GM21786 (cell line): ENCODE data around the gene ARHGEF3.
"Not testable (repeated sequence)": the region's sequence is repeated elsewhere in the genome, so short reads cannot be mapped to it uniquely, and the experiment has no call there.

Experiments
- ATAC-seq: cut with Tn5 transposase; IDR thresholded peaks from one replicate; pipeline ENCODE4 v1.9.1; 2021; ENCODE audit not compliant: unreplicated experiment

ARHGEF3 gene

DNA sequence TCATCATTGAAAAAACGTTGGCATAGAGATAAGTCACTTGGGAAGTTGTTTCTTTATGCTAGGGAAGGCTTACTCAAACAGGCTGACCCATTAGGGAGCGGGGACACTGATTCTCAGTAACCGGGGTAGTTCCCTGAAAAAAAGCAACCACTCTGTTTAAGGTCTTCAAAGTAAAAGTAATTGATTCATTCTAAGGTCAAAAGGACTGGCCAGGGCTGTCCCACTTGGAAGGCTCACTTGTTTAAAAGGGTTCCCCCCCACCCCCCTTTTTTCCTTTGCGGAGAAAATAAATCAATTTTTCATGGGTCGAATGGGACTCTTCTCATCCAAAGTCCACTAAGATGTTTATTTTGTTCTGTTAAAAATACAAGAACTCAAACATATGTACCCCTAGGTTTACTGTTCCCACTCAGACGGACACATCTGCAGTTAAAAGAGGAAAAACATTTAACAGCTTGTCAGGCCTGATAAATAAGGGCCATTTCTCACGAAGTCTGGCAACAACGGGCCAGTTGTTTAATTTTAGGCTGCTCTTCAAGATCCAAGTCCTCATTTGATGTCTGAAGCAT lies 53.0 kb downstream of the ARHGEF3 start:
- no peak for ATAC-seq

DNA sequence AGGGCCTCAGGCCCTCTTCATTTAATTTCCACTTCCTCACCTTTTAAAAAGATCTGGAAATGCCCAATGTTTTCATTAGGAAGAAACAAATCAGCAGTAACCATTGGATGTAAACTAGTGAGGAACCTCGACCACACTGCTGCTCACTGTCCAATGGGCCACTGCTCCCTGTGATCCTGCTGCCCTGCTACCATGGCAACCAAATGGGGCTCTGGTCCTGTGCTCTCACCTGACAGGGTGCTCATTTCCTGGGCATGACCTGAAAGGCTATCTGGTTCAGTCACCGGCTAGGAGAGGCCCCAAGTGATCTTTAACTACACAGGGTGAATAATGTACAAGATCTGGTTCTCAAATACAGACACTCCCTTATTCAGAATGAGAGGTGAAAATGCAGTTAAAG lies 54.6 kb downstream of the ARHGEF3 start:
- ATAC-seq: no peak

DNA sequence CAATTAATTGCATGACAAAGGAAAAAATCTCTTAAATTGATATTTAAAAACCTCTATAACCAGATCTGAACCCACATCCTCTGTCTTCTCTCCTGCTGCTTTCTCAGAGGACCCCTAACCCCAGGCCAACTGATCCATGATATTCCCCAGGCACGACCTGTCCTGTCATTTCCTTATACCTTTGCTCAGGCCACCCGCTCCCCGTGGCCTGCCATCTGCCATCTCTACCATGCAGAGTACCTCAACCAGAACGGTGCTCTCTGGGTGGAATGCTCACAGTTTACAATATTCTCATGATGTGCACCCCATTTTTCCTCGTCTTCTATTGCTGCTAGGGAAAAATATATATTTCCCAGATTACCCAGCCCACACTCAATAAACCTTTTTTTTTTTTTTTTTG lies 57.7 kb downstream of the ARHGEF3 start:
- ATAC-seq: no peak

DNA sequence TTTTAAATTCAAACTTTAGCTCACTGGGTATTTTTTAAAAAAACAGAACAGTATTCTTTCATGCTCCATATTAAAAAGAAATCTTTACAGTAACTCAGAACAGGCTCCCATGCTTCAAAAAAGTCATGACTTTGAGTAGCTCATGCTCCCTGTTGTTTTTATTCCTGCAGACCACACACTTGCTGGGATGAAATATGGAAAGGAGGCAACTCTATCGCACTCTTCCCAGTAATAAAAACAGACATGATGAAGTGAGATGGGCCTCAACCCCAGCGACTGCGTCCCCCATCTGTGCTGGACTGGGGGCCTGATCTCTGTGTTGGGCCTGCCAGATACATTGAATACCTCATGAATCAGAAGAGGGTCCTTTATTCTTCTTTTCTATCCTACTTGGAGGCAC lies 58.9 kb downstream of the ARHGEF3 start:
- ATAC-seq: no peak

DNA sequence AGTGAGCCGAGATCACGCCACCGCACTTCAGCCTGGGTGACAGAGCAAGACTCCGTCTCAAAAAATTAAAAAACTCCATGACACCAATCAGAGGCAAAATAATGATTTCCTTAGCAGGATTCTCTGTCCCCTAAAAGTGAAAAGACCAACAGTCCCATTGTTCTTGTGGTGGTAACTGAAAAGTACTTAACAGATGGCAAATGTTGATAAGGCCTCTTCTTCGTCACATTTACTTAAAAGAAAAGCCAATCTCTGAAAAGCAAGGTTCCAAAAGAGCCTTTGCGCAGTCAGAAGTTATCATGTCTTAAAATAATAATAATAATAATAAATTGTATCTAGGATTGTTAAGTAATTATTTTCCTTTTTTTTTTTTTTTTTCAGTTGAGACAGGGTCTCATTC lies 62.7 kb downstream of the ARHGEF3 start:
- ATAC-seq: no peak

DNA sequence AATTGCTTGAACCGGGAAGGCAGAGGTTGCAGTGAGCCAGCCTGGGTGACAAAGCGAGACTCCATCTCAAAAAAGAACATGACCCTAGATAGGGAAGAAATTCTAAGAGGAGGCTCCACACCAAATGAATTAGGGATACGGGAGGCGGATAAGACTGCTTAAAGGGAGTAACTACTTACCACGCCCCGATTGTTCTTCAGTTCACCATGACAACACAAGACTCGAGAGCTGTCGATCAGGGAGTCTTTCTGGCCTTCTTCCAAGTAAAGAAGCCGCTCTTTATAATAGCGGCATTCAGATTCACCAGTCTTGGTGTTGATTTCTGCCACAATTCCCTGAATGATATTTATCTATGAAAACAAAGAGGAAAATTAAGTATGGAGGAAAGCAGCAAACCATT lies 64.7 kb downstream of the ARHGEF3 start:
- no peak for ATAC-seq

DNA sequence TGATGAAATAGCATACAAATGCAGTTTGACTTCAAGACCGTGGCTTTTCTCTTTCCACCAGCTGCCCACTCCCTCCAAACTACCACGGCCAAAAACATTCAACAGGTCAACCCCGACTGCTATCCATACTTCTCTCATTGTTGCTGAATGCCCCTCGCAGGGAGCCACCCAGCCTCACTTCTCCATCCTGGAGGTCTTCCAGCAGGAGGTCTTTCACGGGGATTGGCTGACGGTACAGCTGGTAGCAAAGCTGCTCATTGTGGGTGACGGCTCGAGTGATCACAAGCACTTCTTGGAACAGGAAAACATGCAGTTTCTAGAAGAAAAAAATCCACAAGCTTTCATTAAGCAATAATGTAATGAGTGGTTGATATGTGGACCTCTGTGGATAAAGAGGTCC lies 69.6 kb downstream of the ARHGEF3 start:
- ATAC-seq: no peak

DNA sequence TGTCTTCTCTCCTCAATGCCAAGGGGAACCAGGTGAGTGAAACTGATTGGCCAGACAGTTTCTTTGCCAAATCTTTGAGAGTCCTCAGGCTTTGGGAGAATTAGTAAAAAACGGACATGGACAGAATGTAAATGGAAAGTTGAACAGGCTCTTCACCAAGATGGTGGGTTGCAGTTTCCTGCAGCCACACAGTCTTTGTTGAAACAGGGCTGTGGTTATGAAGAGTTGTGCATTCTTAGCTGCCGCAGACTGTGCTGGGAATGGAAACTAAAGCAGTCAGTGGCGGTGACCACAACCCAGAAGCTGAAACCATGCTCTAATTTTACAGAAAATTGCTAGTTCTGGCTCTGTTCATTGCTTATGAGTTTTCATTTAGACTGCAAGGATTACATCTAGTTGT lies 76.6 kb downstream of the ARHGEF3 start:
- peak; percentile 95 for ATAC-seq

DNA sequence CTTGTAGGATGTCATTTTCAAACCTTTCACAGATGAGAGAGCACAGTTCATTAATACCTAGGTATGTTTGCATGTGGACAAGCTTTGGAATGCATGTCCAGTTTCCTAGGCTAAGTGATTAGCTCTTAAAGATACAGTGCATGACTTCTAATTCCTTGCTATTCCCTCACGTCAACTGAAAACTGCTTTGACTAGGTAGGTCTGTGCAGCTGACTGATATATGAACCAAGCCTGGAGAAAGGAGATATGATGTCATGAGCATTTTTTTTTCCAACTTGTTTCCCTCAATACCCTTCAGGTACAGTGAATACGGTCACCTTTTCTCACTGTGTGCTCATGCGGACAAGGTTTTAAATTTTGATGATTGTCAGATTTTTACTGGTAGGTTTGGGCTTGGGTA lies 77.1 kb downstream of the ARHGEF3 start:
- ATAC-seq: no peak

DNA sequence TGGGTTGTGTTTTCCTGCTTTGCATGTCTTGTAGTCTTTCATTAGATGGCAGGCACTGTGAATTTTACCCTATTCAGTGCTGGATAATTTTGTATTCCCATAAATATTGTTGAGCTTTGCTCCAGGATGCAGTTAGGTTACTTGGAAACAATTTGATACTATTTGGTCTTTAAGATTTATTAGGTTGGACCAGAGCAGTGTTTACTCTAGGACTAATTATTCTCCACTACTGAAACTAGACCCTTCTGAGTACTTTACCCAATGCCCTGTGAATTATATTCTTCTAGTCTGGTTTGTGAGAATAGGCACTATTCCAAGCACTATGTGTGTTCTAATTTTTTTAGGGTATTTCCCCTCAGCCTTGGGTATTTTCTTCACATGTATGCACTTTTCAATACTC lies 80.9 kb downstream of the ARHGEF3 start:
- ATAC-seq: no peak

DNA sequence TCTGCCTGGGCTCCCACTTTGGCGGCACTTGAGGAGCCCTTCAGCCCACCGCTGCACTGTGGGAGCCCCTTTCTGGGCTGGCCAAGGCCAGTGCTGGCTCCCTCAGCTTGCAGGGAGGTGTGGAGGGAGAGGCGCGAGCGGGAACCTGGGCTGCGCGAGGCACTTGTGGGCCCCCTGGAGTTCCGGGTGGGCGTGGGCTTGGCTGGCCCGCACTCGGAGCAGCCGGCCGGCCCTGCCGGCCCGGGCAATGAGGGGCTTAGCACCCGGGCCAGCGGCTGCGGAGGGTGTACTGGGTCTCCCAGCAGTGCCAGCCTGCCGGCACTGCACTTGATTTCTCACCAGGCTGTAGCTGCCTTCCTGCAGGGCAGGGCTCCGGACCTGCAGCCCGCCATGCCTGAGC lies 82.9 kb downstream of the ARHGEF3 start:
- not testable (repeated sequence) for ATAC-seq

DNA sequence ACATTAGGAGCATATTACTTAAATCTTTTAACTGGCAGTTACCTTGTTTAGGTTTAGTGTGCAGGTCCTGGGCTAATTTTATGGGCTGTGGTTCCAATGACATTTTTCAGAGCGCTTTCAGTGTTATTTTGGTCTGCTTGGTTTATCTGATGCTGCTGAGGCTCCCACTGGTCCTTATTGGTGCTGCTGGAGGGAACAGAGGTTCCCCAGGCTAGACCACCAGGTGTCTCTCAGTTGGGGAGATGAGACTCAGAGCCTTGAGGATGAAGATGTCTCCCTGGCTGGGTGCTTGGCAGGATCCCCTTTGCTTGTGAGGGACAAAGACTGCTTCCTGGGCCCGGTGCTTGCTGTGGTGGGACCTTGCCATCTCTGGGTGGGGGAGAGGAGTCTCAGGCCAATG lies 90.4 kb downstream of the ARHGEF3 start:
- ATAC-seq: no peak

DNA sequence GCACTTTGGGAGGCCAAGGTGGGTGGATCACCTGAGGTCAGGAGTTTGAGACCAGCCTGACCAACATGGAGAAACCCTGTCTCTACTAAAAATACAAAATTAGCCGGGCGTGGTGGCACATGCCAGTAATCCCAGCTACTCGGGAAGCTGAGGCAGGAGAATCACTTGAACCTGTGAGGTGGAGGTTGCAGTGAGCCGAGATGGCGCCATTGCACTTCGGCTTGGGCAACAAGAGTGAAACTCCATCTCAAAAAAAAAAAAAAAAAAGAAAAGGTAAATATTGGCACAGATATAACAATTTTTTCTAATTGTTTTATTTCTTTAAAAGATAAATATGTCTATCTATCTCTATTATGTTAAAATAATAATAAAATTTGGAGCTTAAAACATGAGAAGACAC lies 94.3 kb downstream of the ARHGEF3 start:
- ATAC-seq: not testable (repeated sequence)

DNA sequence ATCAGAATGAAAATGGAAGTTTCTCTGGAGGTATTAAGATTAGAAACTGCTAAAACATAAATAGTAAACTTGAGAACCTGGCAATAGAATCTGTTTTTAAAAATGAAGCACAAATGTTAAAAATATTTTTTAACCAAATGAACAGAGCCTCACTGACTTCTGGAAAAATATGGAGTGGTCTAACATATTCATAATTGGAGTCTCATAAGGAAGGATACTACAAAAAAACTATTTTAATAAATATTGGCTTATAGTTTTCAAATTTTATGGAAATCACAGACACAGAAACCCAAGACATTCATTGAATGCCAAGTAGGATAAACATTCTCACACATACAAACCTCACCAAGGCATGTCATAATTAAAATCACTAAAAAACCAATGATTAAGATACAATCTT lies 95.1 kb downstream of the ARHGEF3 start:
- no peak for ATAC-seq

DNA sequence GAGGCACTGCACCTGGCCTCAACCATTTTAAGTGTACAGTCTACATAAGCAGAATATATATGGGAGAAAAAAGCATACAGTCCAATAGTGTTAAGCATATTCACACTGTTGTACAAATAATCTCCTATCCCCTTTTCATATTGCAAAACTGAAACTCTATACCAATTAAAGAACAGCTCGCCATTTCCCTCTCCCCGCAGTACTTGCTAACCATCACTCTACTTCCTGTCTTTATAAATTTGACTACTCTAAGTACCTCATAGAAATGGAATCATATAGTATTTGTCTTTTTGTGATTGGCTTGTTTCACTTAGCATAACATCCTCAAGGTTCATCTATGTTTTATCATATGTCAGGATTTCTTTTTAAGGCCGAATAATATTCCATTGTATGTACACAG lies 97.0 kb downstream of the ARHGEF3 start:
- no peak for ATAC-seq

DNA sequence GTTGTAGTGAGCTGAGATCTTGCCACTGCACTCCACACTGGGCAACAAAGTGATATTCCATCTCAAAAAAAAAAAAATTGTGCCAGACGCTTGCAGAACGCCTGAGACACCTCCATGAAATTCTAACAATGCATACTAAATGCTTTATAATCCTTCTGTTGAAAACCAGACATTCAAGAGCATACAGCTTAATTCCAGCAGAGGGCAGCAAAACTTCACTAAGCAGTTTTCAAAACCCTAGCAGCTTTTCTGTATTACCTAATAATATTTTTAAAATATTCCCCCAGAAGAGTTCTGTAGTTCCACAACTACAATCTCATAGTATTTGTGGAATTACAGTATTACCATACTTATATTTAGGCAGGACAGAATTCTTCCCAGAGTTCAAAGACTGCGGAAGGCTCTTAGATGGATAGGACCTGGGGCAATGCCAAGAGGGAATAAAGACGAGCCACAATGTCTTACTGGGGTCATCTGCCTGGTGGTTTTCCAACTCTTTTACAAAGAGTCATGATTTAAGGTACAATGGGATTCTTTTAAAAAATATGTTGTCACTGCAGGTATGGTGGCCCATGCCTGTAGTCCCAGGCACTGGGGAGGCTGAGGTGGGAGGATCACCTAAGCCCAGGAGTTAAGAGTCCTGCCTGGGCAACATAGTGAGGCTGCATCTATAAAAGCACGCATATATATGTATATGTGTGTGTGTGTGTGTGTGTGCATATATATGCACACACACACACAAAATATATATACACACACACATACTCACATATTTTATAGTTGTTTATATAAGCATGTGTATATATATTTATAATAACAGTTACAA lies 99.0 kb downstream of the ARHGEF3 start:
- no peak for ATAC-seq

DNA sequence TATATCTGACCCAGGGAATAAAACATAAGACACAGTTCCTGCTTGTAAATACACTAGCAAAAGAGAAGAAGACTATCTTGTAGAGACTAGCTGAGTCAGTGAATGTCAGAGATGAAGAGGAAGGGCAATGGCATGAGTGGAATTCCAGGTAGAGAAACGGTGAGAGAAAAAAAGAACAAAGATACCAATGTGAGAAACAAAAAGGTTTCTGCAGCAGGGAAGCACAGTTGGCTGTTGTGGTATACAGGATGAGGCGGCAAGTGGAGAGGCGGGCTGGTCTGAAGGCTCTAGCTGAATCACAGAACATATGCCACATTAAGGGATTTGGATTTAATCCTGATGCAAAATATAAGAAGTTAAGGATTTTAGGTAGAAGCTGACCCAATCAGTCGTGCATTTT lies 101.6 kb downstream of the ARHGEF3 start:
- no peak for ATAC-seq

DNA sequence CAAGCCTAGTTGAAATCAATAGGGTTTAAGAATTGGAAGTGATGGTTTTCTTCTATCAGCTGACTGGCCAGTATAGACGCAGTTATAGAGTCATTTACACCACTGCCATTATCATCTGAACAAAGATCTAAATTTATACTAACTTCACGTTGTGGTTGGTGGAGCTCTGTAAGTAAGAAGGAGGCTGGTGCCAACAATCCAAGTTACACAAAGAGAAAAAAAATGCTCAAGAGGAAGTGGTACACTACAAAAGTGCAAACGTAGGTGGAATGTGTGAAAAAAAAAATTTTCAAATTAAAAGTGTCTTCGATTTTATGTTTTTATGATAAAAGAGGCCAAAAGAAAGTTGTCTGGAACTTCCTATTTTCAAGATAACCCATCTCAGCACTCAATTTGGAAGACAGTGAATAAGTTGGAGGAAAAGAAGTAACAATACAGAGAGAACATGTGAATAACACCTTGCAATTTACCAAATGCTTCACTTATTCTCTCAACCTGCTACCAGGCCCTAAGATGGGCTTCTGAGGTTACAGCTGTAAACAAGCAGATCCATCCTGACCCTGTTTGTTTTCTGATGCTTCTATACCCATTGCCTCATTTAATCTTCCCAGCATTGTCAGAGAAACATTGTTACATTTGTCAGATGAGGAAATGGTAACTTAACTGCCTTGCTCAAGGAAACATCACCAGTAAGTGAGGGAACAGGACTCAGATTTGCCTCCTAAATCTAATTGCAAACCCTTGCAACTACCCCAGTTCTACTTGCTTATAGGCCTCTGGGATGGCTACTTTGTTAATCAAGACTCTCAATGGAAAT lies 106.7 kb downstream of the ARHGEF3 start:
- no peak for ATAC-seq

DNA sequence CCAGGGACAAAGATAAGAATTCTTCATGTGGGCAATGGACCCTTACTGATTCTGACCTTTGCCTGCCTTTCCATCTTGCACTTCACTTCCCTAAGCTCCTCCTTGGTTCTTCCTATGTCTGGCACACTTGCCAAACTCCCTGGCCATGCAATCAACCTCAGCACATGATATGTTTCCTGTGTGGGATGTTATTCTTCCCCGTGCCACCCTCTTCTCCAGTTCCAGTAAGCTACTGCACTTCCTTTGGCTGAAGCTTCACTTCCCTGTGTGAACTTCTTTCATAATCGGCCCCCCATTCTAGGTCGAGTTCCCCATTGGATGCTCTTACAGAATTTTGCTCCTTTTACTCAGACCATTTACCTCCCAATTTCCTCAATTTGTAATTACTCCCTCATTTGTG lies 108.0 kb downstream of the ARHGEF3 start:
- no peak for ATAC-seq

DNA sequence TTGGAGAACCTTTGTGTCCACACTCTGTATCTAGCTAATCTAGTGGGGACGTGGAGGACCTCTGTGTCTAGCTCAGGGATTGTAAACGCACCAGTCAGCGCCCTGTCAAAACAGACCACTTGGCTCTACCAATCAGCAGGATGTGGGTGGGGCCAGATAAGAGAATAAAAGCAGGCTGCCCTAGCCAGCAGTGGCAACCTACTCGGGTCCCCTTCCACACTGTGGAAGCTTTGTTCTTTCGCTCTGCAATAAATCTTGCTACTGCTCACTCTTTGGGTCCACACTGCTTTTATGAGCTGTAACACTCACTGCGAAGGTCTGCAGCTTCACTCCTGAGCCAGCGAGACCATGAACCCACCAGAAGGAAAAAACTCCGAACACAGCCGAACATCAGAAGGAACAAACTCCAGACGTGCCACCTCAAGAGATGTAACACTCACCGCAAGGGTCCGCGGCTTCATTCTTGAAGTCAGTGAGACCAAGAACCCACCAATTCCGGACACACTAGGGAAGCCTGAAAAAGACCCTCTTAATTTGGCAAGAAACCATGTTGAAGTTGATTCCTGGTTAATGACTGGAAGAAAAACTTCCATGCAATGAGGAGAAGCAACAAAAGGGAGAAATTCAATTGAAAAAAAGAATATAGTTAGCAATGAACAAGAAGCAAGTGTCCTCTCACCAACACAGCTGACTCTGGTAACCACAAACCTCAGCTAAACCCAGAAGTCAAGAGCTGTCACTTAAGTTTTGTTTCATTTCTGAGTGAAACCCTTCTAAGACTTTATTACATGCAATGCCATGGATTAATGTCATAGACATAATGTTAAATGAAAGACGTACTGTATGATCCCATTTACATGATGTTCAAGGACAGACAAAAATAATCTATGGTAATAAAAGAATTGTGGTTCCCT lies 109.0 kb downstream of the ARHGEF3 start:
- peak; percentile 78 for ATAC-seq

DNA sequence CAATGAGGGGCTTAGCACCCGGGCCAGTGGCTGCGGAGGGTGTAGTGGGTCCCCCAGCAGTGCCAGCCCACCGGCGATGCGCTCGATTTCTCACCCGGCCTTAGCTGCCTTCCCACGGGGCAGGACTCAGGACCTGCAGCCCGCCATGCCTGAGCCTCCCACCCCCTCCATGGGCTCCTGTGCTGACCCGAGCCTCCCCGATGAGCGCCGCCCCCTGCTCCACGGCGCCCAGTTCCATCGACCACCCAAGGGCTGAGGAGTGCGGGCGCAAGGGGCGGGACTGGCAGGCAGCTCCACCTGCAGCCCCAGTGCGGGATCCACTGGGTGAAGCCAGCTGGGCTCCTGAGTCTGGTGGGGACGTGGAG lies 109.8 kb downstream of the ARHGEF3 start:
- ATAC-seq: not testable (repeated sequence)
